ENCODE results near the gene SLC39A8.

Gene SLC39A8

DNA sequence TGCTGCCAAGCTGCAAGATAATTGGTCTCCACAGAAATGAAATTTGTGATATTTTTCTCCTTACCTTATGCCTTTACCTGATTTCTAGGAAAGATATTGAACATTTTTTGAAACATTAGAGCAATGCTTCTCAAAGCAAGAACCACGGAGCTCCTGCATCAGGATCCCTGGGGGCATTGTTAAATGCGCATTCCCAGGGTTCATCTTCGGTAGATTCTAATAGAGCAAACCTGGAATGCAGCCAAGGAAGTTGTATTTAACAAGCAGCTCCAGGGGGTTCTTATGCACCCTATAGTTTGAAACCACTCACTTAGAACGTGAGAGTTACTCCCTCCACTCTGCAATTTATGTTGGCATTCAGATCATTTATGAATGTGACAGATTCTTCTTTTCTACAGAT, 126.2 kb downstream of the SLC39A8 start:
- no peak for DNase-seq

DNA sequence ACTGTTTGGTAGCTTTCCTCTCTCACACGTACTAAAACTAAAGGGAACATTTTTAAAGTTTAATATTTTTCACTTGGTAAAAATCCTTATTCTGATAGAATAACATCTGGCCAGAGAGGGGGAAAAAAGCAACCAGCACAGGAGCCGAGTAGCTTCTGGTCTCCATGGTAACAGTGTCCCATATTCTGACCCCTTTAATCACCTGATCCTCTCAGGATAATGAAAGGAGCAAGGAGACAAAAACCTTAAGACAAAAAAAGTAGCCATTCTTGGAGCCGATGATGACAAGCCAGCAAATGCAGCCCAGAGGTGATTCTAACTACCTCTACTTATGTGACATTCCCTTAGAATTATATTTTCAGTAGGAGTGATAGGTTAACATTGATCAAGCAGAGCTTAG, 126.6 kb downstream of the SLC39A8 start:
- no peak for DNase-seq

DNA sequence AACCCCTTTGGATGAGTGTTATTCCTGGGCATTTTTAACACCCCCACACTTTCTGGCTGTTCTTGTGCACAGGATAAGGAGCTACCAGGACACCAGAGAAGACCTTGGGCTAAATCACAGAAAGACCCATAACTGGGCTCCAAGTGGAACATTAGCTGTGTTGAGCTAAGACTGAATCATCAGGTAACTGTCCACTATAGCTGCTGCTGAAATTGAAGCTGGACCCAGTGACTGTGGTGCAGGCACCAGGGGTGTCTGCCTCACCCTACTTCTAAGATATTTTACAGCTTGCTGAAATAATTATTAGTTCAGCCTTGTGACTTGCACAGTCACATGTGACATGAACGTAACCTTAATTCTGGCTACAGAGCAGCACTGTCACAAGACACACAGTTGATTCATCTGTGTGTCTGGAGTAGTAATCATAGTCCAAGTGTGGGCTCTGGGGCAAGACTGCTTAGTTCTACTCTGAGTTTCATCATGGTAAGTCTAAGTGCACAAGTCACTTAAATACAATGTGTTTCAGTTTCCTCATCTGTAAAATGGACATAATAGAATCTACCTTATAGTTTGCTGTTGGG, 127.4 kb downstream of the SLC39A8 start:
- no peak for DNase-seq

DNA sequence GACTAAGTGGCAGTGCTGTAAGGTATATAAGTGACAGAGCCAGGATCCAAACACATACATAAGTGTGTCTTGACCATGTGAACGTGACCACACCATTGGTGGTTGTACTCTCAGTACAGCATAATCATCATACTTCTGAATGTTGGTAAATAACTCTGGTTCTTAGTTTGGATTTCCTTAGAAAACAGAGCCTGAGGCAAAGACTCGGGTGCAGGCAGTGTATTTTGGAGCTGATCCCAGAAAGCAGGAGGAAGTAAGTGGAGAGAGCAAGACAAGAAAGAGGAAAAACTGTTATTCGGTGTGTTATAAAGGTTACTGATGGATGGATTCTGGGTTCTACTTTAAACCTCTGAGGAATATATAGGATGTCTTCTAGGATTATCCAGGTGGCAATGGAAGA, 127.9 kb downstream of the SLC39A8 start:
- no peak for DNase-seq

DNA sequence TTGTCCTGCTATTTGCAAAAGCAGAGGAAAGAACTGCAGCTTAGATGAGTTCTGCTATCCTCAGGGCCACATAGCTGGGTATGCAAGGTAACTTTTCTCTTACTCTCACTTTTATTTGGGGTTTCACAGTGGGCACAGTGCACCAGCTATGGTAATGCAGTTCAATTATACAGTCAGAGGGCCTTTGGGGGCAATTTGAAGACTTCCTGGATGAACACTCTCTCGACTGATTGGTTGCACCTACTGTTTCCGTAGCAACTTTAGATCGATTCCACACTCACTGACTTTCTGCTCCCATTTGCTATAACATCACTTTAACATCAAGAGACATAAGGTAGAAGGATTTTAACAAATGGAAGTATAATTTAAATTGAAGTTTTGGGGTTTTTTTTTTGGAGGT, 128.6 kb downstream of the SLC39A8 start:
- no peak for DNase-seq

DNA sequence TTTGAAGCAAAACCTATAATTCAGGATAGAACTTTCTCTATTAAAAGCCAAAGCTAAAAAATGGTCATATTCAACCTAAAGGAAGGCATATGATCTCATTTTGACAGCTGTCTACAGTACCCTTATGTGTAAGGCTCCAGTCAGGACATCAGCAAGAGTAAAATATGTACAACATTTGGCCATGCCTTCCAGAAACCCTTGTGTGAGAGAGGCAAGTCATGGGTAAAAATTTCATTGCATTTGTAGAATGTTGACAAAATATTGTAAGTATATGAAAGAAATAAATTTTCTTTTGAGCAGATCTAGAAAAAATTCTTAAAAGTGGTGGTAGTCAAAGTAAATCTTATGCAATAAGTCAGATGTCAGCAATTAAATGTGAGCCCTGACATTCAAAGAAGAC, 132.3 kb downstream of the SLC39A8 start:
- no peak for DNase-seq

Measured in activated CD8-positive, alpha-beta memory T cell treated with anti-CD3 and anti-CD28 coated beads, Interleukin-2, amount 50 U/mL, for 4 hours (primary cell).